Duodenal mucosa (tissue), 2 donors: Measurements from ENCODE around the gene ADPGK.

Source experiments
- H3K27ac ChIP-seq: one replicate; pipeline ENCODE4 v1.7.0; 2013; ENCODE audit warnings: low read depth, low read length
- H3K27me3 ChIP-seq, 2 donors: one replicate each; pipeline ENCODE4 v1.7.0; 2013; ENCODE audit warnings: low read length in 2 of 2, control low read depth in 1 of 2; ENCODE audit not compliant: insufficient read depth in 2 of 2, control insufficient read depth in 1 of 2
- H3K36me3 ChIP-seq, 2 donors: one replicate each; pipeline ENCODE4 v1.7.0; 2013; ENCODE audit warnings: low read length in 2 of 2, control low read depth in 1 of 2; ENCODE audit not compliant: insufficient read depth in 2 of 2, control insufficient read depth in 1 of 2
- H3K4me1 ChIP-seq, 2 donors: one replicate each; pipeline ENCODE4 v1.7.0; 2013; ENCODE audit warnings: low read length in 2 of 2, control low read depth in 1 of 2; ENCODE audit not compliant: insufficient read depth in 2 of 2, control insufficient read depth in 1 of 2
- H3K4me3 ChIP-seq, 2 donors: one replicate each; pipeline ENCODE4 v1.7.0; 2013; ENCODE audit warnings: low read length in 2 of 2, low read depth in 1 of 2
- H3K9ac ChIP-seq, 2 donors: one replicate each; pipeline ENCODE4 v1.7.0; 2013; ENCODE audit warnings: low read length in 2 of 2, low read depth in 1 of 2
- H3K9me3 ChIP-seq, 2 donors: one replicate each; pipeline ENCODE4 v1.7.0; 2013; ENCODE audit warnings: low read length in 2 of 2, control low read depth in 1 of 2; ENCODE audit not compliant: control insufficient read depth in 1 of 2

ADPGK gene

GRCh38 chr15:72783640-72784455 is at the start of gene ADPGK:
Gene ADPGK (minus strand): TSS chr15:72783758. CDS start chr15:72783691, 67 bp downstream.
- H3K27me3 ChIP-seq: no peaks in the 10 kb centered on the region
- peaks cover 18 to 32% of the 10 kb centered on the region in 2 donors for H3K4me1 ChIP-seq
- H3K4me3 ChIP-seq: peak within 1 kb of the TSS; percentile 98
- H3K36me3 ChIP-seq: no peaks in the 10 kb centered on the region
- peak within 1 kb of the TSS; percentile 90 for H3K27ac ChIP-seq
- peak within 1 kb of the TSS; percentile 96 to 97 for H3K9ac ChIP-seq
- H3K9me3 ChIP-seq: no peaks in the 10 kb centered on the region

- Histone ChIP-seq H3K4me3 (no peak overlapping the region), H3K9me3 (no peaks in the 10 kb centered on the region), H3K36me3 (no peaks in the 10 kb centered on the region), H3K27ac (no peak overlapping the region), H3K27me3 (peaks cover 0 to 4% of the 10 kb centered on the region in 2 donors), H3K9ac (no peak overlapping the region), H3K4me1 (no peaks in the 10 kb centered on the region)
Observed at GRCh38 chr15:72827226-72827625, 43.7 kb upstream of the ADPGK start.

- Histone ChIP-seq H3K36me3 (no peaks in the 10 kb centered on the region), H3K9ac (no peak overlapping the region), H3K4me1 (no peaks in the 10 kb centered on the region), H3K4me3 (no peak overlapping the region), H3K27ac (no peak overlapping the region), H3K27me3 (peaks cover 0 to 5% of the 10 kb centered on the region in 2 donors), H3K9me3 (no peaks in the 10 kb centered on the region)
Observed at GRCh38 chr15:72826611-72827010, 43.1 kb upstream of the ADPGK start.

GRCh38 chr15:72825829-72826228 is 42.3 kb upstream of the ADPGK start:
- Histone ChIP-seq H3K4me3 (no peak overlapping the region), H3K9me3 (no peaks in the 10 kb centered on the region), H3K9ac (no peak overlapping the region), H3K4me1 (no peaks in the 10 kb centered on the region), H3K27me3 (peaks cover 0 to 8% of the 10 kb centered on the region in 2 donors), H3K36me3 (no peaks in the 10 kb centered on the region), H3K27ac (no peak overlapping the region)

GRCh38 chr15:72824781-72825180 is 41.2 kb upstream of the ADPGK start:
- peaks cover 0 to 8% of the 10 kb centered on the region in 2 donors for H3K27me3 ChIP-seq
- no peaks in the 10 kb centered on the region for H3K4me1 ChIP-seq
- H3K9ac ChIP-seq: no peak overlapping the region
- H3K9me3 ChIP-seq: no peaks in the 10 kb centered on the region
- no peak overlapping the region for H3K27ac ChIP-seq
- no peak overlapping the region for H3K4me3 ChIP-seq
- H3K36me3 ChIP-seq: no peaks in the 10 kb centered on the region

GRCh38 chr15:72824112-72824511 is 40.6 kb upstream of the ADPGK start:
- no peaks in the 10 kb centered on the region for H3K36me3 ChIP-seq
- H3K27me3 ChIP-seq: peaks cover 0 to 8% of the 10 kb centered on the region in 2 donors
- H3K9ac ChIP-seq: no peak overlapping the region
- no peaks in the 10 kb centered on the region for H3K9me3 ChIP-seq
- no peak overlapping the region for H3K4me3 ChIP-seq
- no peak overlapping the region for H3K27ac ChIP-seq
- H3K4me1 ChIP-seq: no peaks in the 10 kb centered on the region

GRCh38 chr15:72820278-72820677 is 36.7 kb upstream of the ADPGK start:
- Histone ChIP-seq H3K36me3 (no peaks in the 10 kb centered on the region), H3K9ac (no peak overlapping the region), H3K27ac (no peak overlapping the region), H3K27me3 (peaks cover 0 to 7% of the 10 kb centered on the region in 2 donors), H3K9me3 (no peaks in the 10 kb centered on the region), H3K4me1 (no peaks in the 10 kb centered on the region), H3K4me3 (no peak overlapping the region)

GRCh38 chr15:72818632-72819031 is 35.1 kb upstream of the ADPGK start:
- Histone ChIP-seq H3K36me3 (no peaks in the 10 kb centered on the region), H3K9ac (no peak overlapping the region), H3K9me3 (no peaks in the 10 kb centered on the region), H3K27ac (no peak overlapping the region), H3K4me3 (no peak overlapping the region), H3K27me3 (peaks cover 0 to 4% of the 10 kb centered on the region in 2 donors), H3K4me1 (no peaks in the 10 kb centered on the region)

- Histone ChIP-seq H3K4me3 (no peak overlapping the region), H3K9me3 (no peaks in the 10 kb centered on the region), H3K4me1 (no peaks in the 10 kb centered on the region), H3K27me3 (no peaks in the 10 kb centered on the region), H3K9ac (no peak overlapping the region), H3K27ac (no peak overlapping the region), H3K36me3 (no peaks in the 10 kb centered on the region)
Observed at GRCh38 chr15:72813345-72814004, 29.9 kb upstream of the ADPGK start.

GRCh38 chr15:72809329-72809728 is 25.8 kb upstream of the ADPGK start:
- Histone ChIP-seq H3K27ac (no peak overlapping the region), H3K9me3 (no peaks in the 10 kb centered on the region), H3K4me1 (no peaks in the 10 kb centered on the region), H3K27me3 (no peaks in the 10 kb centered on the region), H3K4me3 (no peak overlapping the region), H3K9ac (no peak overlapping the region), H3K36me3 (no peaks in the 10 kb centered on the region)
